ENCODE measurements around the gene CEP152.

GRCh38 chr15:48765022-48765421, 45.8 kb downstream of the CEP152 start:
- TF ChIP-seq POLR2AphosphoS5 (IDR thresholded peaks at IDR 0.05): no peak
- no peak for TF ChIP-seq CTCF (IDR thresholded peaks at IDR 0.05)
- no peak for TF ChIP-seq POLR2A (IDR thresholded peaks at IDR 0.05)
